Uterus (tissue), 4 donors: Measurements from ENCODE around the gene ALG11. TPM values are rescaled to one million over a fixed set of nuclear protein-coding genes. Genes with fewer than 3 reads are reported as not detected.

Source experiments
- DNase-seq, 2 donors: peaks; one replicate each; pipeline ENCODE4 v3.0.0-alpha.2; 2019 to 2020
- H3K27ac ChIP-seq, 2 donors: fragments of 200-600 bp; sonication (generic); 1 replicate in 1 of 2; 2 replicates in 1 of 2; pipeline ENCODE4 v1.5.1; 2016 to 2018
- H3K27me3 ChIP-seq, 2 donors: fragments of 200-600 bp; sonication (generic); one replicate each; pipeline ENCODE4 v1.5.1; 2018 to 2019; ENCODE audit warnings: control low read depth in 1 of 2
- H3K36me3 ChIP-seq, 2 donors: fragments of 200-600 bp; sonication (generic); one replicate each; pipeline ENCODE4 v1.5.1; 2019; ENCODE audit warnings: control low read depth in 1 of 2
- H3K4me1 ChIP-seq, 2 donors: fragments of 200-600 bp; sonication (generic); one replicate each; pipeline ENCODE4 v1.5.1; 2018 to 2019; ENCODE audit warnings: control low read depth in 1 of 2
- H3K4me3 ChIP-seq, 2 donors: fragments of 200-600 bp; sonication (generic); 1 replicate in 1 of 2; 2 replicates in 1 of 2; pipeline ENCODE4 v1.5.1; 2018 to 2019; ENCODE audit warnings: mild to moderate bottlenecking in 1 of 2
- H3K9me3 ChIP-seq, 2 donors: fragments of 200-600 bp; sonication (generic); one replicate each; pipeline ENCODE4 v1.5.1; 2019; ENCODE audit warnings: control low read depth in 1 of 2
- CTCF ChIP-seq, 4 experiments: fragments of 200-600 bp in 2 of 4; fragments of 450-650 bp in 2 of 4; sonication (generic) in 2 of 4; IDR thresholded peaks; one replicate each; pipeline ENCODE4 v1.5.1; 2016 to 2019; ENCODE audit warnings: antibody characterized with exemption in 4 of 4, mild to moderate bottlenecking in 2 of 4, moderate library complexity in 1 of 4
- POLR2A ChIP-seq, 2 donors: fragments of 450-650 bp; IDR thresholded peaks; one replicate each; pipeline ENCODE4 v1.6.1; 2016; ENCODE audit warnings: antibody characterized with exemption in 2 of 2, mild to moderate bottlenecking in 1 of 2, moderate library complexity in 1 of 2
- intact Hi-C: fragments of 100-400 bp; cut with DNase I; formaldehyde crosslinking; loops from one replicate; pipeline ENCODE4 v1.15.1; 2023; ENCODE audit warnings: low total_unique reads
- total RNA-seq, 4 donors: library from RNA; depleted of rRNA in 3 of 4; stranded (reverse); fragments of >200 nt in 3 of 4; gene quantifications; one replicate each; pipeline versions ENCODE4 v1.1.0 to v1.2.4, GENCODE V29; 2014 to 2023
- donor health status: DM: yes; HTN: yes; CAD: no.

Gene ALG11
- total RNA-seq, 4 donors from 2014 or later = 5.0 to 68.9 (median 28.8) TPM

- intact Hi-C loops = no loop called here
- DNase-seq = no peak
- no peak for TF ChIP-seq POLR2A (IDR thresholded peaks at IDR 0.05)
- TF ChIP-seq CTCF (IDR thresholded peaks at IDR 0.05) = no peak
- Histone ChIP-seq H3K36me3 (no peaks in the 10 kb centered on the region), H3K9me3 (no peaks in the 10 kb centered on the region), H3K4me1 (no peaks in the 10 kb centered on the region), H3K27me3 (no peaks in the 10 kb centered on the region), H3K27ac (no peak overlapping the region), H3K4me3 (no peak overlapping the region)
Observed at GRCh38 chr13:51993713-51994112, 18.5 kb upstream of the ALG11 start.

GRCh38 chr13:51995677-51996551, 16.3 kb upstream of the ALG11 start:
- H3K4me1 ChIP-seq = no peaks in the 10 kb centered on the region
- H3K4me3 ChIP-seq = no peak overlapping the region
- no peak for TF ChIP-seq POLR2A (IDR thresholded peaks at IDR 0.05)
- H3K36me3 ChIP-seq = no peaks in the 10 kb centered on the region
- DNase-seq = no peak
- intact Hi-C loops = no loop called here
- H3K27ac ChIP-seq = no peak overlapping the region
- no peaks in the 10 kb centered on the region for H3K27me3 ChIP-seq
- no peaks in the 10 kb centered on the region for H3K9me3 ChIP-seq

GRCh38 chr13:51996641-51997040, 15.6 kb upstream of the ALG11 start:
- no peaks in the 10 kb centered on the region for H3K36me3 ChIP-seq
- intact Hi-C loops = no loop called here
- no peaks in the 10 kb centered on the region for H3K4me1 ChIP-seq
- DNase-seq = no peak
- H3K9me3 ChIP-seq = no peaks in the 10 kb centered on the region
- no peak overlapping the region for H3K27ac ChIP-seq
- H3K4me3 ChIP-seq = no peak overlapping the region
- no peaks in the 10 kb centered on the region for H3K27me3 ChIP-seq
- no peak for TF ChIP-seq CTCF (IDR thresholded peaks at IDR 0.05)
- TF ChIP-seq POLR2A (IDR thresholded peaks at IDR 0.05) = no peak

- no peak overlapping the region for H3K4me3 ChIP-seq
- intact Hi-C loops = no loop called here
- H3K27ac ChIP-seq = no peak overlapping the region
- TF ChIP-seq POLR2A (IDR thresholded peaks at IDR 0.05) = no peak
- no peak for TF ChIP-seq CTCF (IDR thresholded peaks at IDR 0.05)
- DNase-seq = no peak
- no peaks in the 10 kb centered on the region for H3K4me1 ChIP-seq
- H3K36me3 ChIP-seq = no peaks in the 10 kb centered on the region
- H3K9me3 ChIP-seq = no peaks in the 10 kb centered on the region
- H3K27me3 ChIP-seq = no peaks in the 10 kb centered on the region
Observed at GRCh38 chr13:51997186-51997585, 15.0 kb upstream of the ALG11 start.

- Histone ChIP-seq H3K9me3 (no peaks in the 10 kb centered on the region), H3K4me3 (no peak overlapping the region), H3K27me3 (no peaks in the 10 kb centered on the region), H3K27ac (no peak overlapping the region), H3K36me3 (no peaks in the 10 kb centered on the region), H3K4me1 (no peaks in the 10 kb centered on the region)
- TF ChIP-seq CTCF (IDR thresholded peaks at IDR 0.05) = no peak
- no peak for TF ChIP-seq POLR2A (IDR thresholded peaks at IDR 0.05)
- intact Hi-C loops = no loop called here
- DNase-seq = no peak
Observed at GRCh38 chr13:51997641-51998330, 14.4 kb upstream of the ALG11 start.
